ENCODE data around the gene INO80. TPM values are rescaled to one million over a fixed set of nuclear protein-coding genes. Genes with fewer than 3 reads are reported as not detected.
A peak's percentile ranks its signal among the peaks of the same experiment; 100 is the strongest.
"Not testable (repeated sequence)": the region's sequence is repeated elsewhere in the genome, so short reads cannot be mapped to it uniquely, and the experiment has no call there.

INO80 gene
- total RNA-seq, 1 experiment from 2014 or later, result 15.3 TPM

GRCh38 chr15:40955930-40956540, 160.0 kb downstream of the INO80 start:
- Mint-ChIP-seq H3K27ac (ENCODE audit: unreplicated experiment) (no peak overlapping the region), H3K9me3 (ENCODE audit: low read depth, unreplicated experiment) (no peaks in the 10 kb centered on the region), H3K36me3 (ENCODE audit: insufficient read depth, unreplicated experiment) (peaks cover 35% of the 10 kb centered on the region), H3K4me3 (ENCODE audit: low read depth, unreplicated experiment) (peak overlapping the region; percentile 52), H3K27me3 (ENCODE audit: unreplicated experiment) (no peaks in the 10 kb centered on the region), H3K4me1 (ENCODE audit: low read depth, unreplicated experiment) (peaks cover 13% of the 10 kb centered on the region)
- BruUV-seq (replicated peaks), result no TSS peak
- CTCF ChIA-PET, result no interaction called here
- DNase-seq, result no peak
- intact Hi-C loops (cut with micrococcal nuclease; ENCODE audit: unreplicated experiment), result no loop called here
- no peak for TF ChIP-seq CTCF (IDR thresholded peaks at IDR 0.05; ENCODE audit: unreplicated experiment)

GRCh38 chr15:40955141-40955903, 160.8 kb downstream of the INO80 start:
- Mint-ChIP-seq H3K9me3 (ENCODE audit: low read depth, unreplicated experiment) (no peaks in the 10 kb centered on the region), H3K36me3 (ENCODE audit: insufficient read depth, unreplicated experiment) (peaks cover 35% of the 10 kb centered on the region), H3K4me1 (ENCODE audit: low read depth, unreplicated experiment) (peaks cover 11% of the 10 kb centered on the region), H3K27me3 (ENCODE audit: unreplicated experiment) (no peaks in the 10 kb centered on the region), H3K4me3 (ENCODE audit: low read depth, unreplicated experiment) (peak overlapping the region; percentile 52), H3K27ac (ENCODE audit: unreplicated experiment) (no peak overlapping the region)
- CTCF ChIA-PET, result interaction anchor here (0.6 kb wide), 1 partner anchor 12 kb away, joined by 3 read pairs; no protein-coding TSS in a partner anchor
- no peak for TF ChIP-seq CTCF (IDR thresholded peaks at IDR 0.05; ENCODE audit: unreplicated experiment)
- DNase-seq, result no peak
- intact Hi-C loops (cut with micrococcal nuclease; ENCODE audit: unreplicated experiment), result no loop called here
- BruUV-seq (replicated peaks), result no TSS peak

- H3K27ac Mint-ChIP-seq (ENCODE audit: unreplicated experiment); H3K4me1 Mint-ChIP-seq (ENCODE audit: low read depth, unreplicated experiment); BruUV-seq (replicated peaks); H3K27me3 Mint-ChIP-seq (ENCODE audit: unreplicated experiment); H3K9me3 Mint-ChIP-seq (ENCODE audit: low read depth, unreplicated experiment); DNase-seq; intact Hi-C loops (cut with micrococcal nuclease; ENCODE audit: unreplicated experiment): not testable (repeated sequence)
- peaks cover 35% of the 10 kb centered on the region for H3K36me3 Mint-ChIP-seq (ENCODE audit: insufficient read depth, unreplicated experiment)
- CTCF ChIA-PET, result interaction anchor here (0.6 kb wide), 1 partner anchor 11 kb away, joined by 3 read pairs; no protein-coding TSS in a partner anchor
- peak overlapping the region; percentile 76 for H3K4me3 Mint-ChIP-seq (ENCODE audit: low read depth, unreplicated experiment)
These were observed 161.8 kb downstream of the INO80 start for GRCh38 chr15:40954158-40954848.

GRCh38 chr15:40953713-40954074, 162.4 kb downstream of the INO80 start:
- Mint-ChIP-seq H3K27ac (ENCODE audit: unreplicated experiment) (peak overlapping the region; percentile 91), H3K36me3 (ENCODE audit: insufficient read depth, unreplicated experiment) (peaks cover 31% of the 10 kb centered on the region), H3K9me3 (ENCODE audit: low read depth, unreplicated experiment) (no peaks in the 10 kb centered on the region), H3K4me3 (ENCODE audit: low read depth, unreplicated experiment) (peak overlapping the region; percentile 76), H3K27me3 (ENCODE audit: unreplicated experiment) (no peaks in the 10 kb centered on the region), H3K4me1 (ENCODE audit: low read depth, unreplicated experiment) (peaks cover 7% of the 10 kb centered on the region)
- no peak for DNase-seq
- intact Hi-C loops (cut with micrococcal nuclease; ENCODE audit: unreplicated experiment), result no loop called here
- CTCF ChIA-PET, result interaction anchor here (0.5 to 1.3 kb wide), 3 partner anchors 12 to 476 kb away, joined by 3 to 8 read pairs (median 4); no protein-coding TSS in a partner anchor
- no peak for TF ChIP-seq CTCF (IDR thresholded peaks at IDR 0.05; ENCODE audit: unreplicated experiment)
- TSS peak; percentile 64 for BruUV-seq (replicated peaks)
